ENCODE results near the gene PPP1R1C. TPM values are rescaled to one million over a fixed set of nuclear protein-coding genes. Genes with fewer than 3 reads are reported as not detected.

Gene PPP1R1C
- total RNA-seq, 1 experiment from 2014 or later = 3.4 TPM

- TF ChIP-seq MLX (CRISPR knock-in tag; IDR thresholded peaks at IDR 0.05) = no peak
- TF ChIP-seq PRRX2 (CRISPR knock-in tag; IDR thresholded peaks at IDR 0.05) = no peak
- TF ChIP-seq NR2C2 (CRISPR knock-in tag; IDR thresholded peaks at IDR 0.05) = no peak
- no peak for TF ChIP-seq ZNF512 (CRISPR knock-in tag; IDR thresholded peaks at IDR 0.05; ENCODE audit: borderline replicate concordance)
- TF ChIP-seq OVOL2 (CRISPR knock-in tag; IDR thresholded peaks at IDR 0.05; ENCODE audit: borderline replicate concordance) = no peak
- TF ChIP-seq ATF1 (CRISPR knock-in tag; IDR thresholded peaks at IDR 0.05) = no peak
Observed at GRCh38 chr2:182073613-182074012, 88.0 kb downstream of the PPP1R1C start (continued).

GRCh38 chr2:182077023-182077422, 91.4 kb downstream of the PPP1R1C start:
- no peaks in the 10 kb centered on the region for H3K27me3 Mint-ChIP-seq (ENCODE audit: low read depth)
- no peak for DNase-seq (ENCODE audit: low spot score)
- H3K36me3 Mint-ChIP-seq = no peaks in the 10 kb centered on the region
- H3K4me1 Mint-ChIP-seq = peaks cover 2% of the 10 kb centered on the region
- H3K27ac Mint-ChIP-seq = no peak overlapping the region
- H3K4me3 Mint-ChIP-seq = no peak overlapping the region
- no peak for ATAC-seq
- no peaks in the 10 kb centered on the region for H3K9me3 Mint-ChIP-seq
- POLR2A ChIA-PET = no interaction called here
- CTCF ChIA-PET = interaction anchor here (0.7 to 1.7 kb wide), 4 partner anchors 10 to 334 kb away, joined by 3 to 12 read pairs (median 6); no protein-coding TSS in a partner anchor
- TF ChIP-seq ELF4 (CRISPR knock-in tag; IDR thresholded peaks at IDR 0.05; ENCODE audit: low read depth) = no peak
- TF ChIP-seq NFYB (CRISPR knock-in tag; conservative IDR thresholded peaks at IDR 0.05; ENCODE audit: low read depth) = no peak
- no peak for TF ChIP-seq JUN (CRISPR knock-in tag; IDR thresholded peaks at IDR 0.05)
- TF ChIP-seq ZNF263 (CRISPR knock-in tag; IDR thresholded peaks at IDR 0.05; ENCODE audit: low read depth) = no peak
- TF ChIP-seq FOXK1 (CRISPR knock-in tag; IDR thresholded peaks at IDR 0.05) = no peak
- TF ChIP-seq E2F5 (CRISPR knock-in tag; IDR thresholded peaks at IDR 0.05) = no peak
- TF ChIP-seq E2F1 (CRISPR knock-in tag; IDR thresholded peaks at IDR 0.05) = no peak
- TF ChIP-seq SMAD3 (CRISPR knock-in tag; IDR thresholded peaks at IDR 0.05; ENCODE audit: borderline replicate concordance) = no peak
- TF ChIP-seq ATF6 (CRISPR knock-in tag; IDR thresholded peaks at IDR 0.05) = no peak
- TF ChIP-seq PREB (CRISPR knock-in tag; IDR thresholded peaks at IDR 0.05; ENCODE audit: borderline replicate concordance) = no peak
- no peak for TF ChIP-seq CTCF (IDR thresholded peaks at IDR 0.05)
- no peak for TF ChIP-seq IRF1 (CRISPR knock-in tag; IDR thresholded peaks at IDR 0.05)
- no peak for TF ChIP-seq PRRX2 (CRISPR knock-in tag; IDR thresholded peaks at IDR 0.05)
- TF ChIP-seq CDX4 (CRISPR knock-in tag; IDR thresholded peaks at IDR 0.05; ENCODE audit: borderline replicate concordance) = no peak
- TF ChIP-seq STAT6 (CRISPR knock-in tag; conservative IDR thresholded peaks at IDR 0.05; ENCODE audit: low read depth) = no peak
